D341Med (cell line): Measurements from ENCODE around the gene XYLT1.
A peak's percentile ranks its signal among the peaks of the same experiment; 100 is the strongest.
"Not testable (repeated sequence)": the region's sequence is repeated elsewhere in the genome, so short reads cannot be mapped to it uniquely, and the experiment has no call there.

Experiments used
- DNase-seq: peaks from one replicate; pipeline ENCODE4 v3.0.0; 2012; ENCODE audit warnings: low spot score

XYLT1 gene

GRCh38 chr16:17307504-17307903, 163.3 kb downstream of the XYLT1 start:
- no peak for DNase-seq

- no peak for DNase-seq
Measured at GRCh38 chr16:17306745-17307144, 164.0 kb downstream of the XYLT1 start.

- DNase-seq, result not testable (repeated sequence)
Measured at GRCh38 chr16:17306211-17306610, 164.5 kb downstream of the XYLT1 start.

GRCh38 chr16:17305694-17306093, 165.1 kb downstream of the XYLT1 start:
- DNase-seq, result no peak

- no peak for DNase-seq
Measured at GRCh38 chr16:17304491-17305119, 166.2 kb downstream of the XYLT1 start.

- DNase-seq, result no peak
Measured at GRCh38 chr16:17304106-17304490, 166.7 kb downstream of the XYLT1 start.

- DNase-seq, result no peak
Measured at GRCh38 chr16:17303101-17303500, 167.7 kb downstream of the XYLT1 start.

GRCh38 chr16:17302620-17303019, 168.1 kb downstream of the XYLT1 start:
- no peak for DNase-seq

- no peak for DNase-seq
Measured at GRCh38 chr16:17302214-17302613, 168.5 kb downstream of the XYLT1 start.

GRCh38 chr16:17301593-17302135, 169.1 kb downstream of the XYLT1 start:
- no peak for DNase-seq

- DNase-seq, result no peak
Measured at GRCh38 chr16:17301184-17301583, 169.6 kb downstream of the XYLT1 start.

GRCh38 chr16:17299790-17300189, 171.0 kb downstream of the XYLT1 start:
- DNase-seq, result no peak

- no peak for DNase-seq
Measured at GRCh38 chr16:17298238-17298637, 172.5 kb downstream of the XYLT1 start.

- peak; percentile 53 for DNase-seq
Measured at GRCh38 chr16:17296431-17296830, 174.3 kb downstream of the XYLT1 start.

- no peak for DNase-seq
Measured at GRCh38 chr16:17295948-17296347, 174.8 kb downstream of the XYLT1 start.

- DNase-seq, result no peak
Measured at GRCh38 chr16:17294856-17295255, 175.9 kb downstream of the XYLT1 start.

- DNase-seq, result no peak
Measured at GRCh38 chr16:17293813-17294558, 176.8 kb downstream of the XYLT1 start.

GRCh38 chr16:17291289-17291688, 179.5 kb downstream of the XYLT1 start:
- DNase-seq, result no peak

- DNase-seq, result no peak
Measured at GRCh38 chr16:17289674-17290635, 180.8 kb downstream of the XYLT1 start.

- DNase-seq, result no peak
Measured at GRCh38 chr16:17289050-17289449, 181.7 kb downstream of the XYLT1 start.

- no peak for DNase-seq
Measured at GRCh38 chr16:17287166-17287800, 183.5 kb downstream of the XYLT1 start.

- DNase-seq, result no peak
Measured at GRCh38 chr16:17286443-17286842, 184.3 kb downstream of the XYLT1 start.
